CD4-positive, alpha-beta T cell treated with Interleukin-10 for 1 hour (primary cell): ENCODE measurements around the gene RBFOX1.
"Not testable (repeated sequence)": the region's sequence is repeated elsewhere in the genome, so short reads cannot be mapped to it uniquely, and the experiment has no call there.

ENCODE experiments used
- DNase-seq: peaks from one replicate; pipeline ENCODE4 v3.0.0-alpha.2; 2020

The RBFOX1 gene

GRCh38 chr16:7487574-7488323 is 155.1 kb downstream of the RBFOX1 start:
- DNase-seq: no peak

- no peak for DNase-seq
Observed at GRCh38 chr16:7492122-7492521, 159.5 kb downstream of the RBFOX1 start.

- no peak for DNase-seq
Observed at GRCh38 chr16:7493133-7493532, 160.5 kb downstream of the RBFOX1 start.

GRCh38 chr16:7497691-7498090 is 165.0 kb downstream of the RBFOX1 start:
- no peak for DNase-seq

GRCh38 chr16:7501868-7502267 is 169.2 kb downstream of the RBFOX1 start:
- DNase-seq: no peak

GRCh38 chr16:7502591-7503157 is 170.0 kb downstream of the RBFOX1 start:
- DNase-seq: not testable (repeated sequence)

- DNase-seq: no peak
Observed at GRCh38 chr16:7503666-7504065, 171.0 kb downstream of the RBFOX1 start.

- DNase-seq: no peak
Observed at GRCh38 chr16:7504844-7505243, 172.2 kb downstream of the RBFOX1 start.

GRCh38 chr16:7505495-7505894 is 172.8 kb downstream of the RBFOX1 start:
- no peak for DNase-seq

GRCh38 chr16:7506363-7506762 is 173.7 kb downstream of the RBFOX1 start:
- no peak for DNase-seq

- DNase-seq: no peak
Observed at GRCh38 chr16:7508656-7509055, 176.0 kb downstream of the RBFOX1 start.

GRCh38 chr16:7509963-7510601 is 177.4 kb downstream of the RBFOX1 start:
- no peak for DNase-seq

GRCh38 chr16:7511549-7512260 is 179.1 kb downstream of the RBFOX1 start:
- no peak for DNase-seq

GRCh38 chr16:7512503-7512902 is 179.9 kb downstream of the RBFOX1 start:
- DNase-seq: no peak

- DNase-seq: no peak
Observed at GRCh38 chr16:7513429-7513828, 180.8 kb downstream of the RBFOX1 start.

GRCh38 chr16:7515543-7515942 is 182.9 kb downstream of the RBFOX1 start:
- DNase-seq: no peak

- no peak for DNase-seq
Observed at GRCh38 chr16:7517496-7517895, 184.9 kb downstream of the RBFOX1 start.

GRCh38 chr16:7518158-7518557 is 185.5 kb downstream of the RBFOX1 start:
- no peak for DNase-seq

- DNase-seq: no peak
Observed at GRCh38 chr16:7521834-7522233, 189.2 kb downstream of the RBFOX1 start.

GRCh38 chr16:7524419-7524818 is 191.8 kb downstream of the RBFOX1 start:
- no peak for DNase-seq

- no peak for DNase-seq
Observed at GRCh38 chr16:7526736-7527135, 194.1 kb downstream of the RBFOX1 start.

GRCh38 chr16:7532534-7532933 is 199.9 kb downstream of the RBFOX1 start:
- DNase-seq: no peak

- no peak for DNase-seq
Observed at GRCh38 chr16:7534749-7535148, 202.1 kb downstream of the RBFOX1 start.

GRCh38 chr16:7541026-7541425 is 208.4 kb downstream of the RBFOX1 start:
- DNase-seq: no peak
